Activated CD4-positive, alpha-beta T cell treated with anti-CD3 and anti-CD28 coated beads for 36 hours (primary cell): ENCODE measurements around the gene IRX4. TPM values are rescaled to one million over a fixed set of nuclear protein-coding genes. Genes with fewer than 3 reads are reported as not detected.
"Not testable (repeated sequence)": the region's sequence is repeated elsewhere in the genome, so short reads cannot be mapped to it uniquely, and the experiment has no call there.

ENCODE experiments used
- ATAC-seq: fragments of 200-7000 bp; cut with Tn5 transposase; one replicate; pipeline ENCODE4 v1.10.0; 2021; ENCODE audit warnings: mild to moderate bottlenecking, moderate library complexity
- CTCF ChIA-PET: fragments of 350-600 bp; sonication (Branson Sonifier 250); formaldehyde crosslinking; loops from one replicate; lab custom pipeline; 2021; ENCODE audit warnings: antibody characterized with exemption; lab: Charles Lee
- POLR2A ChIA-PET: fragments of 350-600 bp; sonication (Branson Sonifier 250); formaldehyde crosslinking; loops from one replicate; lab custom pipeline; 2021; ENCODE audit warnings: antibody characterized with exemption, inconsistent platforms; lab: Charles Lee
- DNase-seq: peaks from one replicate; pipeline ENCODE4 v3.0.0-alpha.2; 2020
- H3K27ac Mint-ChIP-seq: one replicate; pipeline ENCODE4 v1.8.0; 2021; ENCODE audit warnings: mixed read lengths
- H3K27me3 Mint-ChIP-seq: one replicate; pipeline ENCODE4 v1.8.0; 2021; ENCODE audit warnings: mixed read lengths
- H3K36me3 Mint-ChIP-seq: one replicate; pipeline ENCODE4 v1.8.0; 2021; ENCODE audit warnings: low read depth, mixed read lengths
- H3K4me1 Mint-ChIP-seq: one replicate; pipeline ENCODE4 v1.8.0; 2021; ENCODE audit warnings: mixed read lengths
- H3K4me3 Mint-ChIP-seq: one replicate; pipeline ENCODE4 v1.8.0; 2021; ENCODE audit warnings: mild to moderate bottlenecking, moderate library complexity, mixed read lengths
- H3K9me3 Mint-ChIP-seq: one replicate; pipeline ENCODE4 v1.8.0; 2021; ENCODE audit warnings: low read depth, mixed read lengths
- intact Hi-C, 2 experiments: fragments of 100-400 bp; cut with DNase I in 1 of 2; cut with micrococcal nuclease in 1 of 2; formaldehyde crosslinking; loops; one replicate each; pipeline versions ENCODE4 v1.14.2 to v1.15.1; 2022 to 2024; cut with DNase I, micrococcal nuclease
- total RNA-seq, 2 experiments: library from RNA; stranded (reverse); gene quantifications; one replicate each; pipeline ENCODE4 v1.2.3, GENCODE V29; 2021

The IRX4 gene
- total RNA-seq, 2 experiments from 2014 or later, result not detected

DNA sequence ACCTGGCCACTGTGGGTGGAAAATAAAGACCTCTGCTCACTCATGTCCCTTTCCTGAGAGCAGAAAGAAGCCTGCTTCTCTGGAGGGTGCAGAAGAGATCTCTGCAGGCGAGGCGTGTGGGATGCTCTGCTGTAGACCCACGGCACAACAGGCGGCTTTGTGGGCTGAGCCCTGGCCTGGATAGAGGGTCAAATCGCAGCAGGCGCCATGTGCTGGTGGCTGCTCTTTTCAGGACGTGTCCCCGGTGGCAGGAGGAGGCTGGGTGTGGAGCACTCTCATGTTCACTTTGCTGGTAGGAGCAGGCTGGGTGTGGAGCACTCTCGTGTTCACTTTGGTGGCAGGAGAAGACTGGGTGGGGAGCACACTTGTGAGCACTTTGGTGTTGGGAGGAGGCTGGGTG, 35.1 kb downstream of the IRX4 start:
- Mint-ChIP-seq H3K27me3 (peaks cover 34% of the 10 kb centered on the region), H3K4me1 (no peaks in the 10 kb centered on the region)

DNA sequence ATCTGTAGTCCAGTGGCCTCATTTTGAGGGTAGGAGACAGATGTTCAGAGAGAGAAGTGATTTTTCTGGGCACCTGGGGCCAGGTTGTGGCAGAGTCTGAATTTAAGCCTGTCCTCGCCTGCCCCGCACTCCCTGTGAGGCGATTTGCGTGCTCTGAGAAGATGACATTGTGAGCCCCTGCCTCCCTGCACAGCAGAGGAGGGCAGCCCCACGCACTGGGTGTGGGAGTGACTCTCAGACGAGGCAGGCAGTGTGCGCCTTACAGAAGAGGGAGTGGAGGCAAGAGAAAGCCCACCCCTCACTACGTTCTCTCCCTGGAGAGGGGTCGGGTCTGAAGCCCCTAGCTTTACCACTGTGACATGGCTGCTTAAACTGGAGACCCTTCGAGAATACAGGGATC, 35.7 kb downstream of the IRX4 start:
- DNase-seq, result no peak
- no peak overlapping the region for H3K4me3 Mint-ChIP-seq

More for the DNA sequence above, 35.1 kb downstream of the IRX4 start:
- Mint-ChIP-seq H3K27ac (no peak overlapping the region), H3K9me3 (no peaks in the 10 kb centered on the region), H3K4me3 (no peak overlapping the region), H3K36me3 (no peaks in the 10 kb centered on the region)
- ChIA-PET CTCF (no interaction called here), POLR2A (no interaction called here)
- no peak for DNase-seq
- ATAC-seq, result no peak
- intact Hi-C loops, result no loop called here

DNA sequence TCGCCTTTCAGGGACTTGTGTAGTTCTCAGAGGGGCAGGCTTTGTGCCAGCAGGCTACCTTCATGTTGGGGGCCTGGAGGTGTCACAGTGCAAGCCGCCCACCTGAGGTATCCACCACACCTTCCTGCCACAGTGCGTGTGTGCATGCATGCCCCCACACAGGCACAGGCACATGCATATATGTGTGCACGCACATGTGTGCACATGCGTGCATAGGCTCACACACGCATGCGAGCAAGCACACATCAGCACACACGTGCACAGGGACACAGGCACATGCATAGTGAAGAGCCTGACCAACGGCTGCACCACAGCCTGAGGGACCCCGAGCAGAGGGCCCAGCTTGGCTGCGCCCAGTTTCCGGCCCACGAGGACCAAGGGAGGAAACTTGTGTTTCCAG, 36.1 kb downstream of the IRX4 start:
- H3K27ac Mint-ChIP-seq, result no peak overlapping the region
- H3K36me3 Mint-ChIP-seq, result no peaks in the 10 kb centered on the region
- CTCF ChIA-PET, result no interaction called here
- ATAC-seq (no peak), DNase-seq (no peak)
- POLR2A ChIA-PET, result no interaction called here
- intact Hi-C loops, result no loop called here
- H3K4me1 Mint-ChIP-seq, result no peaks in the 10 kb centered on the region
- no peak overlapping the region for H3K4me3 Mint-ChIP-seq
- H3K27me3 Mint-ChIP-seq, result peaks cover 33% of the 10 kb centered on the region
- H3K9me3 Mint-ChIP-seq, result no peaks in the 10 kb centered on the region

More for the DNA sequence above, 35.7 kb downstream of the IRX4 start:
- Mint-ChIP-seq H3K36me3 (no peaks in the 10 kb centered on the region), H3K9me3 (no peaks in the 10 kb centered on the region), H3K27me3 (peaks cover 36% of the 10 kb centered on the region), H3K27ac (no peak overlapping the region), H3K4me1 (no peaks in the 10 kb centered on the region)
- intact Hi-C loops, result no loop called here
- POLR2A ChIA-PET, result no interaction called here
- CTCF ChIA-PET, result no interaction called here
- no peak for ATAC-seq

DNA sequence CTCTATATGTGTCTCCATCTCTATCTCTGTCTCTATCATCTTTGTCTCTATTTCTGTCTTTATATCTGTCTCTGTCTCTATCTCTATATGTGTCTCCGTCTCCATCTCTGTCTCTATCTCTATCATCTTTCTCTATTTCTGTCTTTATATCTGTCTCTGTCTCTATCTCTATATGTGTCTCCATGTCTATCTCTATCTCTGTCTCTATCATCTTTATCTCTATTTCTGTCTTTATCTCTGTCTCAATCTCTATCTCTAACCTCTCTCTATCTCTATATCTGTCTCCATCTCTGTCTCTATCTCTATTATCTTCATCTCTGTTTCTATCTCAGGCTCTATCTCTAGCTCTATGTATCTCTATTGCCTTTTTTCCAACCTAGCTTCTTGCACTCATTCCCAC, 37.0 kb downstream of the IRX4 start:
- Mint-ChIP-seq H3K9me3 (no peaks in the 10 kb centered on the region), H3K4me1 (no peaks in the 10 kb centered on the region), H3K27ac (no peak overlapping the region), H3K27me3 (peaks cover 28% of the 10 kb centered on the region), H3K4me3 (no peak overlapping the region), H3K36me3 (no peaks in the 10 kb centered on the region)
- intact Hi-C loops, result no loop called here
- ATAC-seq (no peak), DNase-seq (no peak)
- ChIA-PET CTCF (no interaction called here), POLR2A (no interaction called here)

DNA sequence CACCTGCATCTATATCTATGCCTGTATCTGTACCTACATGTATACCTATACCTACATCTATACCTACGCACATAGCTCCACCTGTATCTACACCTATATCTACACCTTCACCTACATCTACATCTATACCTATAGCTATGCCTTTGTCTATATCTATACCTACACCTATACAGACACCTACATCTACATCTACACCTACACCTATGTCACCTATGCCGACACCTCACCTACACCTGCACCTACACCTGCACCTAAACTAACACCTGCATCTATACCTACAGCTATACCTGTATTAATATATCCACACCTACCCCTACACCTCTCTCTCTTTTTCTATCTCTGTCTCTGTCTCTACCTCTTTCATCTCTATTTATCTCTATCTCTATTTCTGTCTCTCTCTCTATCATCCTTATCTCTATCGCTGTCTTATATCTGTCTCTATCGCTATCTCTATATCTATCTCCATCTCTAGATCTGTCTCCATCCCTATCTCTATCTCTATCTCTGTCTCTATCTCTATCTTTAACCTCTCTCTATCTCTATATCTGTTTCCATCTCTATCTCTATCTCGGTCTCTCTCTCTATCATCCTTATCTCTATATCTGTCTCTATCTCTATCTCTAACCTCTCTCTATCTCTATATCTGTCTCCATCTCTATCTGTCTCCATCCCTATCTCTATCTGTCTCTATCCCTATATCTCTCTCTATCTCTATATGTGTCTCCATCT, 37.9 kb downstream of the IRX4 start:
- H3K4me1 Mint-ChIP-seq, result no peaks in the 10 kb centered on the region
- H3K27me3 Mint-ChIP-seq, result peaks cover 26% of the 10 kb centered on the region
- CTCF ChIA-PET, result no interaction called here
- no peak for ATAC-seq
- POLR2A ChIA-PET, result no interaction called here
- H3K27ac Mint-ChIP-seq, result no peak overlapping the region
- DNase-seq, result no peak
- H3K36me3 Mint-ChIP-seq, result no peaks in the 10 kb centered on the region
- intact Hi-C loops, result no loop called here
- H3K4me3 Mint-ChIP-seq, result no peak overlapping the region
- H3K9me3 Mint-ChIP-seq, result no peaks in the 10 kb centered on the region

DNA sequence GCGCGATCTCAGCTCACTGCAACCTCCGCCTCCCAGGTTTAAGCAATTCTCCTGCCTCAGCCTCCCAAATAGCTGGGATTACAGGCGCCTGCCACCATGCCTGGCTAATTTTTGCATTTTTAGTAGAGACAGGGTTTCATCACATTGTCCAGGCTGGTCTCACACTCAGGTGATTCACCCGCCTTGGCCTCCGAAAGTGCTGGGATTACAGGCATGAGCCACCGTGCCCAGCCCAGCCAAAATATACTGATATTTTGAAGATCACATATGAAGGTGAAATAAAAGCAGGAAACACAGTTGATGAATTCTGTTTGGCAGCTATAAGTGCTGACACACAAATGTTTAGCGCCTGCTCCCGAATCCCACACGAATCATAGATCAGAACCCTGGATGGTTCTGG, 39.0 kb downstream of the IRX4 start:
- H3K27ac Mint-ChIP-seq, POLR2A ChIA-PET, ATAC-seq, intact Hi-C loops, H3K9me3 Mint-ChIP-seq, H3K4me1 Mint-ChIP-seq, DNase-seq, H3K36me3 Mint-ChIP-seq, CTCF ChIA-PET, H3K4me3 Mint-ChIP-seq: not testable (repeated sequence)
- H3K27me3 Mint-ChIP-seq, result peaks cover 20% of the 10 kb centered on the region

DNA sequence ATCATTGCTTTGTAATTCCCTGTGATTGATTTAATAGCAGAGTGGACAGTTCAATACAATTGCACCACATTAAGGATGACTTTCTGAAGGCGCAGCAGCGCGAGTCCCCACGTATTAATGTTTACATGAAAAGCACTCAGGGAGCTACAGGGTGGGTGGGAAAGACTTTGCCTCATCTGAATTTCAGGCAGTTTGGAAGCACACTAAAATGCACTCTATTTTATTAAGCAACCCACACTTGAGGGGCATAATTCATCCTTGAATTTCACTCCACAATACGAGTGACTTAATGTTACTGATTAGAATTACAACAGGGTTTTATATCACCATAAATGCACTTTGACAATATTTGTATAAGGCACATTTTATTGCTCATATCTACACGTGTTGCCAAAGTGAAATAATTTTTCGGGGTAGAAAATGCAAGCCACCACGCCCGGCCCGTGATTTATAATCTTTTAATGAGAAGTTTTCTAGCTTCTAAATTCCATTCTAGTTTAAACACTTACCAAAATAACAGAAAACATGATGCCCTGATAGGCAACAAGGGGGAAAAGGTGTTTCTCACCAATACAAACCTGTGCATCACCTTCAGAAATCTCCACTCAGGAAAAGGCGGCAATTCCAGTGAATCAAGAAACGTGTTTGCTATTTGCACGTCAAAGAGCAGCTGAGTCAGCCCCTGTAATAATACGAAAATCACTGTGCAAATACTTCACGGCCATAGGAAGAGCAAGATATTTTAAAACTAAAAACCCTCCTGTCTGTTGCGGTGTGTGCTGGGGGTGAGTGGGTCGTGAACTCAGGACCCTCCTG, 40.5 kb downstream of the IRX4 start:
- POLR2A ChIA-PET, result no interaction called here

DNA sequence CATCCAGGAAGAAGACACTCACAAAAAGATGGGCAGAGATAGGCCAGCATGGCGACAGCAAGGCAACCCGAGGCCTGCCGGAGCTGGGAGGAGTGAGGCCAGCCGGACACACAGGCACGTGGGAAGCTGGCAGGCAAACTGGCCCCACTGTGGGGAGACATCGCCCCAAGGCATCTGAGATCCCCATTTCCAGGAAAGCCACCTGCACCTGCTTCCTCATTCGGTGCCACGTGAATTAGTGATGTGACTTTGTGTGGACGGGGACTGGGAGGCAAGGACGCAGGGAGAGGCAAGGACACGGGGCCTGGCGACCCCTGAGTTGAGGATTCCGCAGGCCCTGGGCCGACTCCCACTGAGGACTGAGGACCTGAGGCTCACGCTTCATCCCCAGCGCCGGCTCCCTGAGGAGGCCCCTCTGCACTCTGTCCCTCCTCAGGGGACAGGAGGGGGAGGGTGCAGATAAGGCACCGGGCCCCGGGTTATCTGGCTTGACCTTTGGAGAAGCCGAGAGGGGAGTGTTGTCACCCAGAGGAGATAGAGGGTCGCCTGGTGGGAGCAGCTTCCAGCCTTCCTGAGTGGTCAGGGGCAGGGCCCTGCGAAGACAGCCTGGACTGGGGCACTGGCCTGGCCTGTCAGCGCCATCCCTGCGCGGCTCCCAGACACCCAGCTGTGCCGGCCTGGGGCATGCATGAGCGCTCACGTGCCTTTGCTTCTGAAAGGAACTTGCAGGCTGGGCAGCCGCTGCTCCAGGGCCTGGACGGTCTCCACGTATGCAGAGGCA, 41.8 kb downstream of the IRX4 start:
- no peak overlapping the region for H3K4me3 Mint-ChIP-seq
- H3K36me3 Mint-ChIP-seq, result no peaks in the 10 kb centered on the region
- POLR2A ChIA-PET, result no interaction called here
- CTCF ChIA-PET, result no interaction called here
- H3K9me3 Mint-ChIP-seq, result no peaks in the 10 kb centered on the region
- DNase-seq (no peak), ATAC-seq (no peak)
- H3K4me1 Mint-ChIP-seq, result no peaks in the 10 kb centered on the region
- no peak overlapping the region for H3K27ac Mint-ChIP-seq
- intact Hi-C loops, result no loop called here
- H3K27me3 Mint-ChIP-seq, result peaks cover 10% of the 10 kb centered on the region

More for the DNA sequence above, 40.5 kb downstream of the IRX4 start:
- Mint-ChIP-seq H3K36me3 (no peaks in the 10 kb centered on the region), H3K9me3 (no peaks in the 10 kb centered on the region), H3K27ac (no peak overlapping the region), H3K27me3 (peaks cover 10% of the 10 kb centered on the region), H3K4me3 (no peak overlapping the region), H3K4me1 (no peaks in the 10 kb centered on the region)
- ATAC-seq (no peak), DNase-seq (no peak)
- intact Hi-C loops, result no loop called here
- CTCF ChIA-PET, result no interaction called here

DNA sequence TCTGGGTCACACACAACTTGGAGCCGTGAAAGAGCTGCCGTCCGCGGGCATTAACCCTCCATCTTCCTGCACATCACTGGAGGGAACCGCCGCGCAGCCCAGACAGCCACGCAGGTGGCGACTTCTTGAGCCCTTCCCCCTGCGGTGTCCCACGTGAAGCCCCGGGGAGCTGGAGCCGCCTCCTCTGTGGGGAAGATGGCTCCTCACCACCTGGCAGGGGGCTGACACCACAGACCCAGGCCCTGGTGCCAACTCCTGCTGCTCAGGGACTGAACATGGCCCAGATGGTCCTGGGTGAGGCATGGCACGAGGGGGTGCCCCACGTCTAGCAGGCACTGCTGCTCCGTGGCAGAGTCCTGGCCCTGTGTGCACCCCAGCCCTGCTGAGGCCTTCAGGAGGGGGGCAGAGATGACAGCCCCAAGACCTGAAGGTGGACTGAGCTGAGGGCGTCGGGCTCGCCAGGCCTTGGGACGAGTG, 42.6 kb downstream of the IRX4 start:
- Mint-ChIP-seq H3K4me1 (no peaks in the 10 kb centered on the region), H3K36me3 (no peaks in the 10 kb centered on the region), H3K27me3 (peaks cover 10% of the 10 kb centered on the region), H3K9me3 (no peaks in the 10 kb centered on the region), H3K4me3 (no peak overlapping the region), H3K27ac (no peak overlapping the region)
- ChIA-PET CTCF (no interaction called here), POLR2A (no interaction called here)
- no peak for DNase-seq
- no peak for ATAC-seq
- intact Hi-C loops, result no loop called here

DNA sequence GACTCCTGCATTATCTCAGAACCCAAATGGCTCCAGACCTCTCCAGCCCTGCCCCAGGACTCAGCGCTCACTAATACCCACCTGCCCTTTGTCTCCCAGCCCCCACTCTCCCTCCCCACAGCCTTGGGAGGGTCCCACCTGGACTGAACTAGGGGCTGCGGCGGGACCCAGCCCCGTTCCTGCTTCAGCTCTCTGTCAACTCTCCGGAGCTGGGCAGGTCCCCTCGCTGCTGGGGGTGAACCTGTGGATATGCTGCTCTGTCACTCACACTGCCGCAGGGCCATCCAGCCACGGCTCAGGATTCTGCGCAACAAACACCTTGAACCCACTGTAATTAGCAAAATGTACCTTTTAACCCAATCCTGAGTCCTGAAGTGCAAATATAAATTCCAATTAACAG, 44.7 kb downstream of the IRX4 start:
- Mint-ChIP-seq H3K4me3 (no peak overlapping the region), H3K27ac (no peak overlapping the region), H3K9me3 (no peaks in the 10 kb centered on the region), H3K27me3 (peaks cover 10% of the 10 kb centered on the region), H3K36me3 (no peaks in the 10 kb centered on the region), H3K4me1 (no peaks in the 10 kb centered on the region)
- POLR2A ChIA-PET, result no interaction called here
- no peak for ATAC-seq
- CTCF ChIA-PET, result no interaction called here
- intact Hi-C loops, result no loop called here
- no peak for DNase-seq

DNA sequence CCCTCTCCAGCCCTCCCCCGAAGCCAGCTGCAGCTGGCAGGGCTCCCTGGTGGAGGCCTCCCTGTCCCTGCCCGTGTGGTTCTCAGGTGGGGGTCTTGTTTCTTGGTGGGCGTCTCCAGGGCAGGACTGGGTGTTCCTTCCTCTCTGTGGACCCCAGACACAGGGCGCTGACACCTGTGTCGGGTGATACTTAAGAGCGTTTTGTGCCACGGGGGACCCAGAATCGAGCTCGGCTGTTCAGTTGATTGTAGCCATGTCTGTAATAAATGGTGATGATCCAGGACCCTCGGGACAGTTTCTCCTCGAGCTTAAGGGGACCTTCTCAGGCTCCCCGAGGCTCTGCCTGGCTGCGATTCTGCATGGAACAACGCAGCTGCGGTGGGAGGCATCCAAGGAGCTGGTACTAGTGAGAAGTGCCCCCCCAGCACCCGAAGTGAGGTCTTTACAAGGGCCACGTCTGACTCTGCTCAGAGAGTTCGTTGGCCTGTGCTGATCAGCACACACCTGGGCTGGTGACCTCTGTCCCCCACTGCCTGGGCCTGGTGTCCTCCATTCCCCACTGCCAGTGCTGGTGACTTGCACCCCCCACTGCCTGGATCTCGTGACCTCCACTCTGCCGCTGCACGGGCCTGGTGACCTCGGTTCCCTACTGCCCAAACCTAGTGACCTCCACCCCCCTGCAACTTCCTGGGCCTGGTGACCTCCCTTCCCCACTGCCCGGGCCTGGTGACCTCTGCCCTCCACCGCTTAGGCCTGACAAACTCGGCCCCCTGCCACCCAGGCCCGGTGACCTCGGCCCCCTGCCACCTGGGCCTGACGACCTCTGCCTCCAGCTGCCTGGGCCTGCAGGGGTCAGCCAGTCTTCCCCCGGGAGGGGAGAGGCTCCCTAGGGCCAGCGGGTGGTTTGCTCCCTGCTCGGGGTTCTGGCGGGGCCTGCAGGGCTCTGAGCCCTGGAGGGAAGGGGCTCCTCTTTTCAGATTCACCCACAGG, 45.5 kb downstream of the IRX4 start:
- H3K4me3 Mint-ChIP-seq, result no peak overlapping the region
- intact Hi-C loops, result no loop called here
- no peaks in the 10 kb centered on the region for H3K4me1 Mint-ChIP-seq
- H3K27me3 Mint-ChIP-seq, result peaks cover 7% of the 10 kb centered on the region
- H3K36me3 Mint-ChIP-seq, result no peaks in the 10 kb centered on the region
- POLR2A ChIA-PET, result no interaction called here
- DNase-seq, result no peak
- no peaks in the 10 kb centered on the region for H3K9me3 Mint-ChIP-seq
- no peak overlapping the region for H3K27ac Mint-ChIP-seq
- CTCF ChIA-PET, result no interaction called here
- ATAC-seq, result no peak
